AG10803 (cell line): ENCODE measurements around the gene CPSF4.
"Not testable (repeated sequence)": the region's sequence is repeated elsewhere in the genome, so short reads cannot be mapped to it uniquely, and the experiment has no call there.

Experiments used
- DNase-seq: peaks from one replicate; pipeline ENCODE4 v3.0.0; 2010; ENCODE audit warnings: low read depth
- H3K4me3 ChIP-seq: 2 replicates; pipeline ENCODE4 v1.5.1; 2011; ENCODE audit warnings: mild to moderate bottlenecking, low read length, control low read depth
- TF ChIP-seq, protein P1 (sequence below): conservative IDR thresholded peaks from 2 replicates; pipeline ENCODE4 v1.5.1; 2011; ENCODE audit warnings: mild to moderate bottlenecking, low read length, control low read depth, inconsistent platforms

Gene CPSF4

DNA sequence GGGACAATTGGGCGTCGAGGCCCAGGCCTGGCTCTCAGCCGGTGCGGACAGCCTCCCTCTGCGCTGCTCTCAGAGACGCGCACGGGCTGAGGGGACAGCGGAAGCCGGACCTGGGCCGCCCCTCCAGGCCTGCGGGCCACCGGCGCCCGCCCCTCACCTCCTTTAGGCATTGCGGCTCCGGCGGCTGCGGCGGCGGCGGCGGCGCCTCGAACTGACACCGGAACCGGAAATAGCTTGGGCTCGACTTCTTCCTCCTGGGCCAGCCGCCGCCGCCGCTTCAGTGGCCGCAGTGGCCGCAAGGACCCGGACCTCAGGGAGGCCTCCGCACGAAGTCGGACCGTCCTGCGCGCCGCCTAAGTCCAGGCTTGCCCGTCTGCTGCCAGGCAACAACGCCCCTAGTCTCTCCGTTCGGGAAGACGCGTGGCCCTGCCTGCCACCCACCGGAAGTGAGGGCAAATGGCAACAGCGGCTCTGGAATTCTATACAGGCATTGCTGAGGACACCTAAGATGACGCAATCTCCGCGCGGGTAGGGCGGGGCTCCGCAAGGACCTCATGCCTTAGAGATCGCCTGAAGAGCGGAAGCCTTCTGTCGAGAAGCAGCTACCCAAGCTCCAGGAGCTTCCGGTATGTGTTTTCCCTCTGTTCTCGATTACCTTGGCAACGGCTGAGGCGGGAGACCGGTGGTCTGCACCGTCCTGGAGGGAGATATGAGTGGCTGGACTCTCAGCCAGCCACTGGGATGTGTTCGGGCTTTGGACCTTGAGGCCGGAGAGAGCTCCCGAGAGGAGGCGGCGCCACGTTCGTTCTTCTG is 30.2 kb upstream of the CPSF4 start, which contains the start of the genes BUD31 and PDAP1:
TSS of gene BUD31 (plus strand) at position 591 of the 813 bp plus-strand sequence. CDS start 2,124 bp downstream, outside the sequence.
TSS of gene PDAP1 (minus strand) at position 219 of the 813 bp plus-strand sequence. CDS start at position 170, 49 bp downstream.
- peak; percentile 95 for DNase-seq
- TF ChIP-seq, protein P1, sequence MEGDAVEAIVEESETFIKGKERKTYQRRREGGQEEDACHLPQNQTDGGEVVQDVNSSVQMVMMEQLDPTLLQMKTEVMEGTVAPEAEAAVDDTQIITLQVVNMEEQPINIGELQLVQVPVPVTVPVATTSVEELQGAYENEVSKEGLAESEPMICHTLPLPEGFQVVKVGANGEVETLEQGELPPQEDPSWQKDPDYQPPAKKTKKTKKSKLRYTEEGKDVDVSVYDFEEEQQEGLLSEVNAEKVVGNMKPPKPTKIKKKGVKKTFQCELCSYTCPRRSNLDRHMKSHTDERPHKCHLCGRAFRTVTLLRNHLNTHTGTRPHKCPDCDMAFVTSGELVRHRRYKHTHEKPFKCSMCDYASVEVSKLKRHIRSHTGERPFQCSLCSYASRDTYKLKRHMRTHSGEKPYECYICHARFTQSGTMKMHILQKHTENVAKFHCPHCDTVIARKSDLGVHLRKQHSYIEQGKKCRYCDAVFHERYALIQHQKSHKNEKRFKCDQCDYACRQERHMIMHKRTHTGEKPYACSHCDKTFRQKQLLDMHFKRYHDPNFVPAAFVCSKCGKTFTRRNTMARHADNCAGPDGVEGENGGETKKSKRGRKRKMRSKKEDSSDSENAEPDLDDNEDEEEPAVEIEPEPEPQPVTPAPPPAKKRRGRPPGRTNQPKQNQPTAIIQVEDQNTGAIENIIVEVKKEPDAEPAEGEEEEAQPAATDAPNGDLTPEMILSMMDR, result no peak
- H3K4me3 ChIP-seq, result peak within 1 kb of the TSS; percentile 100

DNA sequence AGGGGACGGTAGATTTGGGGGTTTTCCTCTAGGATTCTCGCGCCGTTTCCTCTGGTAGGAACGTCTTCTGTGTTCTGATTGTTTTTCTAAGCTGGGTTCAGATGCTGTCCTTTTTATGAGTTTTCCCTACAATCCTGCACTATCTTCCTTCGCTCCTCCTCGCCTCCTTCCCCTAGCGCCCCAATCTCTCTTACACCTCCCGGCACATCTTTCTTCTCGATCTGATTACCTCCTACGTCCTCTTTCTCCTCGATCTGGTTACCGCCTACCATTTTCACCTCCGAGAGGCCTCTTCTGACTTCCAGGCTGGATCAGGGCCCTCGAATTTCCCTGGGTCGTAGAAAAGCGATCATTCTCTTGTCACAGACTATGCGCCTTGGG is 29.6 kb upstream of the CPSF4 start:
- DNase-seq, result no peak
- TF ChIP-seq, protein P1, result no peak
- H3K4me3 ChIP-seq, result peak overlapping the region; percentile 100

- DNase-seq, result no peak
- H3K4me3 ChIP-seq, result peak overlapping the region; percentile 100
Measured at GRCh38 chr7:99409806-99410205, 28.9 kb upstream of the CPSF4 start.

DNA sequence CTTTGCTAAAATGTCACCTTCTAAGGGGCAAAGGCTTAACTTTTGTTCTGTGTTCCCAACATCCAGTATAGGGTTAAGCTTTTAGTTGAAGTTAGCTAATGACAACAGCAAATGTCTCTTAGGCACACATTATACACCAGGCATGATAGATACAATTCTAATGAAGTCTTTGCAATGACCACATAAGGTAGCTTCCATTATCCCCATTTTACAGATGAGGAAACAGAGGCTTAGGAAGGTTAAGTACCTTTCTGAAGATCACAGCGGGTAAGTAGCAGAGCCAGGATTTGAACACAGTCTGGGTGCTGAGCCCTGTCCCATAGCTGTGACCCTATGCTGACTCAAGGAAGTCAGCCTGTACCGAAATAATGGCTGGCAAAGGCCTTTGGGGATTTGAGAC is 28.1 kb upstream of the CPSF4 start:
- no peak for DNase-seq
- TF ChIP-seq, protein P1, result no peak
- H3K4me3 ChIP-seq, result no peak overlapping the region; the same call in 1 of the 2 replicates

More at GRCh38 chr7:99409806-99410205, 28.9 kb upstream of the CPSF4 start:
- TF ChIP-seq, protein P1, result no peak

DNA sequence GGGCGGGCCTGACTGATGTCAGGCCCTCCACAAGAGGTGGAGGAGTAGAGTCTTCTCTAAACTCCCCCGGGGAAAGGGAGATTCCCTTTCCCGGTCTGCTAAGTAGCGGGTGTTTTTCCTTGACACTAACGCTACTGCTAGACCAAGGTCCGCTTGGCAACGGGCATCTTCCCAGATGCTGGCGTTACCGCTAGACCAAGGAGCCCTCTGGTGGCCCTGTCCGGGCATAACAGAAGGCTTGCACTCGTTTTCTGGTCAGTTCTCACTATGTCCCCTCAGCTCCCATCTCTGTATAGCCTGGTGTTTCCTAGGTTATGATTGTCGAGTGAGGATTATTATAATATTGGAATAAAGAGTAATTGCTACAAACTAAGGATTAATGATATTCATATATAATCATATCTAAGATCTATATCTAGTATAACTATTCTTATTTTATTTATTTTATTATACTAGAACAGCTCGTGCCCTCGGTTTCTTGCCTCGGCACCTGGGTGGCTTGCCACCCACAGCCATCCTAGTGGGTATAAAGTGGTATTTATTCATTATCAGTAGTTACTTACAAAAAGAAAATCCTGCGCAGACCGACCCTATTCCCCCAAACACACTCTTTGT is 23.1 kb upstream of the CPSF4 start:
- TF ChIP-seq, protein P1, result peak; percentile 65
- H3K4me3 ChIP-seq, result not testable (repeated sequence)
- DNase-seq, result peak; percentile 75

DNA sequence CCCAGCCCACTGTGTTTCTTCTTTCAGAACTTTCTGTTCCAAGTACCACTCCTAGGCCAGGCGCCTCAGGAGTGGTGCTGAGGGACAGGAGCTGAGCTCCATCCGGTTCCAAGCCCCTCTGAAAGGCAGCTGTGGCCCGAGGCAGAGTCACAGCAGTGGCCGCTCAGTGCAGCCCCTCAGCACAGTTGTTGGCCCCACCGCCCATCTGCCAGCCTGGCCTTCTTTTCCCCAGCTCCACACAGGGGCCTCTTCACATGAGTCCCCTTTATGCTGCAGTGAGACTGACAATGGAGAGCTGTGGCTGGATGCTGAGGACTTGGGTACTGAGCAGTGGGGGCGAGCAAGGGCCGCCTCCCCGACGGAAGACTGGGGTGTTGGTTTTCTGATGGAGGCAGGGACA is 20.5 kb upstream of the CPSF4 start:
- H3K4me3 ChIP-seq, result no peak overlapping the region
- DNase-seq, result no peak
- TF ChIP-seq, protein P1, result no peak
